Osteoblast (primary cell): ENCODE data around the gene LSR. TPM values are rescaled to one million over a fixed set of nuclear protein-coding genes. Genes with fewer than 3 reads are reported as not detected.

Source experiments
- DNase-seq: peaks from one replicate; pipeline ENCODE4 v3.0.0; 2011; ENCODE audit warnings: low spot score, mixed read lengths; ENCODE audit not compliant: insufficient read length; ENCODE audit errors: missing footprints
- H2AFZ ChIP-seq: 2 replicates; pipeline ENCODE4 v1.6.0; 2011; ENCODE audit warnings: mild to moderate bottlenecking, low read length
- H3K27ac ChIP-seq: 2 replicates; pipeline ENCODE4 v1.5.1; 2011; ENCODE audit warnings: mild to moderate bottlenecking, low read depth, low read length, moderate library complexity
- H3K27me3 ChIP-seq: 2 replicates; pipeline ENCODE4 v1.6.0; 2012; ENCODE audit warnings: mild to moderate bottlenecking, control low read depth, inconsistent platforms, low read length, moderate library complexity; ENCODE audit not compliant: insufficient read depth
- H3K36me3 ChIP-seq: 2 replicates; pipeline ENCODE4 v1.5.1; 2011; ENCODE audit warnings: mild to moderate bottlenecking, low read length, control low read depth, moderate library complexity; ENCODE audit not compliant: insufficient read depth
- H3K4me1 ChIP-seq: 2 replicates; pipeline ENCODE4 v1.5.1; 2011; ENCODE audit warnings: mild to moderate bottlenecking, low read length, control low read depth, moderate library complexity; ENCODE audit not compliant: insufficient read depth
- H3K4me2 ChIP-seq: 2 replicates; pipeline ENCODE4 v1.6.0; 2011; ENCODE audit warnings: mild to moderate bottlenecking, low read length; ENCODE audit not compliant: insufficient read depth
- H3K4me3 ChIP-seq: fragments of 200-600 bp; sonication (generic); 3 replicates; pipeline ENCODE4 v1.5.1; 2012; ENCODE audit warnings: mild to moderate bottlenecking, low read length, inconsistent platforms; ENCODE audit not compliant: insufficient read depth
- H3K79me2 ChIP-seq: 2 replicates; pipeline ENCODE4 v1.6.0; 2012; ENCODE audit warnings: mild to moderate bottlenecking, low read length, control low read depth, inconsistent platforms; ENCODE audit not compliant: insufficient read depth
- H3K9me3 ChIP-seq: 2 replicates; pipeline ENCODE4 v1.5.1; 2011; ENCODE audit warnings: low read depth, low read length, control low read depth
- H4K20me1 ChIP-seq: 2 replicates; pipeline ENCODE4 v1.6.0; 2012; ENCODE audit warnings: mild to moderate bottlenecking, low read length, control low read depth; ENCODE audit not compliant: insufficient read depth
- CTCF ChIP-seq: IDR thresholded peaks from 2 replicates; pipeline ENCODE4 v1.5.1; 2011; ENCODE audit warnings: mild to moderate bottlenecking, low read depth, low read length, moderate library complexity; ENCODE audit errors: extremely low read depth
- total RNA-seq: library from RNA; depleted of rRNA; stranded (reverse); fragments of >200 nt; gene quantifications from 2 replicates; pipeline ENCODE4 v1.2.3, GENCODE V29; 2012

LSR gene
- total RNA-seq, 1 donor, result 0.36 TPM

GRCh38 chr19:35291916-35292315, 43.1 kb downstream of the LSR start, which contains the start of gene MAG:
MAG (plus strand) TSS chr19:35292161; CDS start chr19:35295409, 3,248 bp downstream.
- H3K4me1 ChIP-seq, result no peaks in the 10 kb centered on the region
- H3K4me2 ChIP-seq, result no peak within 1 kb of the TSS
- no peak within 1 kb of the TSS for H3K27ac ChIP-seq
- no peaks in the 10 kb centered on the region for H3K79me2 ChIP-seq
- no peak within 1 kb of the TSS for H2AFZ ChIP-seq
- TF ChIP-seq CTCF, result no peak
- H3K27me3 ChIP-seq, result peaks cover 31% of the 10 kb centered on the region
- H4K20me1 ChIP-seq, result no peaks in the 10 kb centered on the region
- no peaks in the 10 kb centered on the region for H3K36me3 ChIP-seq
- H3K4me3 ChIP-seq, result no peak within 1 kb of the TSS
- H3K9me3 ChIP-seq, result no peaks in the 10 kb centered on the region
- DNase-seq, result no peak

- no peaks in the 10 kb centered on the region for H3K36me3 ChIP-seq
- no peak overlapping the region for H3K27ac ChIP-seq
- no peak for TF ChIP-seq CTCF
- H3K4me2 ChIP-seq, result no peak overlapping the region
- DNase-seq, result peak; percentile 73
- no peaks in the 10 kb centered on the region for H3K4me1 ChIP-seq
- H3K4me3 ChIP-seq, result no peak overlapping the region
- no peak overlapping the region for H2AFZ ChIP-seq
- H3K27me3 ChIP-seq, result peaks cover 31% of the 10 kb centered on the region
- H3K9me3 ChIP-seq, result no peaks in the 10 kb centered on the region
- H3K79me2 ChIP-seq, result no peaks in the 10 kb centered on the region
- no peaks in the 10 kb centered on the region for H4K20me1 ChIP-seq
Measured at GRCh38 chr19:35292421-35293362, 43.9 kb downstream of the LSR start.

- Histone ChIP-seq H3K36me3 (no peaks in the 10 kb centered on the region), H3K9me3 (no peaks in the 10 kb centered on the region), H2AFZ (no peak overlapping the region), H3K27ac (no peak overlapping the region), H3K4me1 (no peaks in the 10 kb centered on the region), H3K4me3 (no peak overlapping the region), H3K79me2 (no peaks in the 10 kb centered on the region), H3K4me2 (no peak overlapping the region), H3K27me3 (peaks cover 30% of the 10 kb centered on the region), H4K20me1 (no peaks in the 10 kb centered on the region)
- peak; percentile 80 for DNase-seq
- TF ChIP-seq CTCF, result no peak
Measured at GRCh38 chr19:35293363-35293739, 44.5 kb downstream of the LSR start.

- peaks cover 25% of the 10 kb centered on the region for H3K27me3 ChIP-seq
- no peaks in the 10 kb centered on the region for H3K79me2 ChIP-seq
- H3K4me3 ChIP-seq, result no peak overlapping the region
- H3K9me3 ChIP-seq, result no peaks in the 10 kb centered on the region
- TF ChIP-seq CTCF, result no peak
- no peaks in the 10 kb centered on the region for H4K20me1 ChIP-seq
- H3K36me3 ChIP-seq, result no peaks in the 10 kb centered on the region
- H3K4me1 ChIP-seq, result no peaks in the 10 kb centered on the region
- DNase-seq, result peak; percentile 11
- no peak overlapping the region for H2AFZ ChIP-seq
- H3K27ac ChIP-seq, result no peak overlapping the region
- no peak overlapping the region for H3K4me2 ChIP-seq
Measured at GRCh38 chr19:35293808-35294207, 45.0 kb downstream of the LSR start.
